Measurements from ENCODE around the gene PDCD2.
"Not testable (repeated sequence)": the region's sequence is repeated elsewhere in the genome, so short reads cannot be mapped to it uniquely, and the experiment has no call there.

Gene PDCD2

DNA sequence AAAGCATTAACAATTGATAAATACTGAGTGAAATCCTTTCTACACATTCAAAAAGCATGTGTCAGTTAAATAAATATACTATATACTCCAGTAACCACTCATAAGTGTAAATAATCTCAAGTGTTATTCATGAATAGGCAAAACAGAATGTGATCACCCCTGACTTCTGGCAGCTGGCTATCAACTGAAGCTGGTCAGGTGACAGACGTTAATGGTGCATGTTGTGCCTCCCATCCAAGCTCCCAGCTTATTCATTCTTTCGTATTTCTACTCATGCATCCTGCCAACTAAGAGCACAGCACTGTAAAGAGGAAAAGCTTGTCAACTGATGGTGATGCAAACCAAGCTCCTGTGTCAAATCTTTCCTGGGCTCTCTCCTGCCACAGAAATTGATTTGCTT is 39.0 kb downstream of the PDCD2 start:
- no peak for DNase-seq

DNA sequence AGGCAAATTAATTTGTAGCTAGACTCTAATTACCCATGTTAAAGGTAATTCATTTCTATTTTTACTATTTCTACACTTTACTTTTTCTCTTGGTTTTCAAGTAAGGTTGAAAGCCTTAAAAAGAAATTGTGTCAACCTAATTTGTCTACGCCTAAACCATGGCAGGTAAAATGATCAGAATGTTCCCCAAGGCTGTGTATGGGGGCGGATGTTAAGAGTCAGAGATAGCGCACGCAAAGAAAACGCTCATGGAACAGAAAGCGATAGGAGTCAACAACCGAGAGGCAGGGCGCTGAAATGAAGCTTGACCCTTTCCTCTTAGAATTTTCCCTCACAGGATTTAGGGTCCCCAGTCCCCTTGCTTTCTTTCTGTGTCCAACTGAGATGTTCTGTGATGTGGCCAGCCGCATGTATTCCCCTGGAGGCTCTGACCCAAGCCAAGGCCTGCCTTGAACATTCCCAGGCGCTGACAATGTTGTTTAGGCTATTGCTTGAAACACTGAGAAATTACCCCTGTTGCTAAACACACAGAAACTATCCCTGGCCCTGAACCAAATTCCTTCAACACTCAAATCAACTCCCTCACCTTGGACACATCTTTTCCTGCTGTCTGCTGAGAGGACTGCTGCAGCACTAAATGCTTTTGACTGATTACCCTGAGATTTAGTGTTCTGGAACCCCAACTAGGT is 42.3 kb downstream of the PDCD2 start:
- DNase-seq = no peak

DNA sequence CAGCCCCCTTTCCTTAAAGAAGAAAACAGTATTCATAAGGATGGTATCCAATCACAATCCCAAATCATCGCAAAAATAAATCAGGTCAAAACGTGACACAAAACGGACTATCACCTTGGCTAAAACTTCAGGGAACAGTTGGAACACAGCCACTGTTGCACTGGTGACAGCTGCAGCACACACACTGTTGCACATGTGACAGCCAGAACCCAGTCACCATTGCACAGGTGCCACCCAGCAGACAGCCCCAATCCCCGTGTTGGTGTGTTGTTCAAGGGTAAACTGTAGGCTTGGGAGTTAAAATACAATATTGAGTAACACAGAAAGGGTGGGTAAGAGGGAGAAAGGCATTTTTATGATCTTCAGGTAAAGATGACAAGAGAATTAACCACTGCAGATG is 47.1 kb downstream of the PDCD2 start:
- DNase-seq = no peak

DNA sequence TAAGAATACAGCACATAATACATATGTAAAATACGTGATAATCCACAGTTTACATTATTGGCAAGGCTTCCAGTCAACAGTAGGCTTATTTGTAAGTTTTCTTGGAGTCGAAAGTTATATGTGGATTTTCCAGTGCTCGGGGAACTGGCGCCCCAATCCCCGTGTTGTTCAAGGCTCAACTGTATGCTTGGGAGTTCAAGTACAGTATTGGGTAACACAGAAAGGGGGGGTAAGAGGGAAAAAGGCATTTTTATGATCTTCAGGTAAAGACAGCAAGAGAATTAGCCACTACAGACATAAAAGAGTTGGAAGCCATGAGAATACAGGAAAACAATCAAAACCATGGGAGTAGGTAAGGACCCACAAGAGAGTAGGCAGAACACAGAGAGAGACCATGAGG is 47.8 kb downstream of the PDCD2 start:
- DNase-seq = no peak

DNA sequence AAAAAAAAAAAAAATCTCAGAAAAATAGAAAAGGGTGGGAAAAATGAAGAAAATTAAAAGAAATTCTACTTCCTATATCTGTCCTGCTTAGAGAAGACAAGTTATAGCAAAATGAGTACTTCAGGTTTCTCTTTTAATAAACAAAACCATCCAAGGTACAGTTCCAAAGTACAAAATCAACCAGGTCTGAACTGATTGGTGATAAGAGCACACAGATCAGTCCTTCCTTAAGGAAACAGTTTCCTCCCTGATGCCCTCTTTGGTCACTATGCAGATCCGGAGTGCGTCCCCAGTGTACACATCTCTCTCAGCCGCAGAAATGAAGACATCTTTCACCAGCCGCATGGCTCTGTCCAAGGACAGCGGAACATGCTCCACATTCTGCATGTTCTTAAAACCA is 49.4 kb downstream of the PDCD2 start:
- DNase-seq = no peak

DNA sequence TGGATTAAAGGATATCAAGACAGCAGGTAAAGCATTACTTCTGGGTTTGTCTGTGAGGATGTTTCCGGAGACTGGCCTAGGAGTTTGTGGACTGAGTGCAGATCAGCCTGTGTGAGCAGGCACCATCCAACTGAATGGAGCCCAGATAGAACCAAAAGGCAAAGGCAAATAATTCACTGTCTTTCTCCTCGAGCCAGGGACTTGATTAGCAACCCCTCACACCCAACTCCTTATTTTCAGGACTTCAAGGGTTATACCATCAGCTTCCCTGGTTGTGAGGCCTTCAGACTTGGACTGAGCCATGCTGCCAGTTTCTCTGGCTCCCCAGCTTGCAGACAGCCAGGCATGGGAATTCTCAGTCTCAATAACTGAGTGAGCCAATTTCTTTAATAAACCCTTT is 50.6 kb downstream of the PDCD2 start:
- no peak for DNase-seq

DNA sequence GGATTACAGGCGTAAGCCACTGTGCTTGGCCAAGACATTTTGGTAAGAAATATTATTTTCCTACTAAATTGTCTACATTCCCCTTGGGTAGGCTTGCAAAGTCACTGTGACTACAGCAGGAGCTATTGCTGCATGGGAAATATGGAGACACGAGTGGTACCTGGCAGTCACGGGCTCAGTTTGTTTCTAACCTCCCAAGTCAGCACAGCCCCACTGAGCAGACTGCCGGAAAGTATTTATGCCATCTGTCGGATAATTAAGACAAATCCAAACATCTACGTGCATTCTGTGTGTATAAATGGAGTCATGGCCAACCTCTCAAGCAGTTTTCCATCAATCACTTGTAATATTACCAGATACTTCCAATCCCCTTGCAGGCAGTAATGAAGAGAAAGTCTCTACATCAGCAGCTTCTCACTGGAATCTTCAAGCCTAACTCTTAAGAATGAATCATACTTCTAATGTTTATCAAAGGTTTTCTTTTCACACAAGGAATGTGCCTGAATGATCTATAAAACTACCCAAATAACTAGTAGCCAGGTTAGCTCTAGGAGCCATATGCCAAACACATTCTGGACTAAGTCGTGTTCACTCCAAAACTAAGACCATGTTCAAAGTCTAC is 51.5 kb downstream of the PDCD2 start:
- no peak for DNase-seq

DNA sequence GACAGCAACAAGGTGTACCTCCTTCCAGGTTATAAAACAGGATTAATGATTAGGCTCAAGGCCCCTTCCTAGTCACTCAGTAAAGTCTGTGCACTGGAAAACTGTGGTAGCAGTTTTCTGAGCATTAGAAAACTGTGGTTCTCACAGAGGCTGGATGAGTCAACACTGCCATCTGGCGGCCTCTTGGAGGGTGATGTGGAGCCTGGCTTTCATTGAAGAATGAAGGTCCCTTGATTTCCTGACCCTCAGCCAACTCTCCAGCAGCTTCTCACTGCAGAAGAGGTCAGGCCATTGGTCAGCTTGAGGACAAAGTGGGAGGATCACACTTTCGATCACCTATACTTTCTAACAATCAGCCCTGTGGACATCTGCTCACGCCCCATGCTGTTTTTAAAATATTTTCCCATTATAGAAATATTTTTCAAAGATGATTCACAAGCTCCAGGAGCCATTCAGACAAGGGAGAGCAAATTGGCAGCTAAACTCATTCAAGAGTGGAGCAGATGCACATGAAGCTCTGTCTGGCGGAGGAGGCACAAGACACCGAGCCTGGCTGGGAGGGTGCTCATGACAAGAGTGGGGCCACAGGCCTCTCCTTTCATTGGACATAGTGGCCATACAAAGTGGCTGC is 54.5 kb downstream of the PDCD2 start:
- peak; percentile 68 for DNase-seq

DNA sequence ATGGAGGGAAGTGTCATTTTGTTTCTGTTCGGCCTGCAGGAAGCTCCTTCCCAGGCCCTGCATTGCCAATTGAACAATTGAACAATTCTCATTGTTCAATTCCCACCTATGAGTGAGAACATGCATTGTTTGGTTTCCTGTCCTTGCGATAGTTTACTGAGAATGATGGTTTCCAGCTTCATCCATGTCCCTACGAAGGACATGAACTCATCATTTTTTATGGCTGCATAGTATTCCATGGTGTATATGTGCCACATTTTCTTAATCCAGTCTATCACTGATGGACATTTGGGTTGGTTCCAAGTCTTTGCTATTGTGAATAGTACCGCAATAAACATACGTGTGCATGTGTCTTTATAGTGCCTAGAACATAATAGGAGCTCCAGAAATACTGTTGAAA is 56.4 kb downstream of the PDCD2 start:
- DNase-seq = not testable (repeated sequence)

DNA sequence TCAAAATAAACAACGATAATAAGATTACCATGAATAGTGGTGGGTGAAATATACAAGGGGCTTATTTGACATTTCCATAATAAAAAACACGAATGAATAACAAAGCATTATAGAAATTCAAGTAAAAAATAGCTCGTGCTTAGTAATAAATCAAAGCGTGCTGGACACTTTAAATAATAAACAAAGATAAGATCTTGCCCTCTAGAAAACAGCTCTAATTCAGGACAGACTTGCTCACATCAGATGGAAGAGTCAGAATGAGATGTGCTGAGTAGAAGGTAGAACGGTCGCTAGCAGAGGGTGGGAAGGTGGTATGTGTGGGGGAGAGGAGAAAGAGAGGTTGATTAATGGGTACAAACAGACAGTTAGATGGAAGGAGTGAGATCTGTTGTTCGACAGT is 58.6 kb downstream of the PDCD2 start:
- DNase-seq = no peak
